HG03175 (cell line): Measurements from ENCODE around the gene EML6.

ENCODE experiments used
- ATAC-seq: cut with Tn5 transposase; IDR thresholded peaks from one replicate; pipeline ENCODE4 v1.9.1; 2021; ENCODE audit warnings: mild to moderate bottlenecking, moderate library complexity; ENCODE audit not compliant: unreplicated experiment

Gene EML6

GRCh38 chr2:54789878-54790277, 66.4 kb downstream of the EML6 start:
- no peak for ATAC-seq

DNA sequence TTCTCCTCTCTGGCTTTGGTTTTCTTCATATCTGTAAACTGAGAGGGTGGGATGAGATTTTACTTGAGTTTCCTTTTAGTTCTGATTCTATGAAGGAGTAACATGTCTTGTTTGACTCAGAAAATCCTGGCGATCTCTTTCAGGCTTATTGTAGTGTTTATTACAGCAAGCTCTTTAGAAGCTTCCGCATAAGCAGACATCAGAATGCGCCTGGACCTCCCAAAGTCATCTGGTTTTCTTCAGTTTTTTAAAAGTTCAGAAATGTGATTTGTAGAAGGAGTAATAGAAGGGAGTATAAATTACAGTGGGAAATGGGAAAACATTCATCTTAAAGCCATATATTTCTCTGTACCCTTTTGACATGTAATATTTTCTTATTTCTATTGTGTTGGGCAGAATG, 68.4 kb downstream of the EML6 start:
- ATAC-seq: no peak

- no peak for ATAC-seq
Observed at GRCh38 chr2:54797307-54797706, 73.8 kb downstream of the EML6 start.

GRCh38 chr2:54801352-54801751, 77.9 kb downstream of the EML6 start:
- ATAC-seq: no peak

GRCh38 chr2:54803783-54804751, 80.6 kb downstream of the EML6 start:
- no peak for ATAC-seq

- ATAC-seq: no peak
Observed at GRCh38 chr2:54805255-54805654, 81.8 kb downstream of the EML6 start.

DNA sequence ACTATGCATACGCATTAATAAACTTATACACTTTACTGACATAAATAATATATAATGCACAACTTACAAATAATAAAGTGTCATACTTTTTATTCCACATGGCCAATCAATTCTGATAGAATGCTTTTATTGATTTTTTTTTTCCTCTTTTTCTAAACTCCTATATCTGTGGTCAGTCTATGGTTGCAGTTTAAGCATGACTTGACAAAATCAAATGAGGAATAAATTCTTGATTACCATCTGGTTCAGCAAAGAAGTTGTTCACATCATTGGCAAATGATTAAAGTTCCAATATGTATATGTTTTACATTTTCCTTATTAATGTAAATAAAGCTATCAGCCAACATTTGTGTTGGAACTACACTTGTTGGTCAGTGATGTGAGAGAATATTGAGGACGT, 83.5 kb downstream of the EML6 start:
- ATAC-seq: no peak

DNA sequence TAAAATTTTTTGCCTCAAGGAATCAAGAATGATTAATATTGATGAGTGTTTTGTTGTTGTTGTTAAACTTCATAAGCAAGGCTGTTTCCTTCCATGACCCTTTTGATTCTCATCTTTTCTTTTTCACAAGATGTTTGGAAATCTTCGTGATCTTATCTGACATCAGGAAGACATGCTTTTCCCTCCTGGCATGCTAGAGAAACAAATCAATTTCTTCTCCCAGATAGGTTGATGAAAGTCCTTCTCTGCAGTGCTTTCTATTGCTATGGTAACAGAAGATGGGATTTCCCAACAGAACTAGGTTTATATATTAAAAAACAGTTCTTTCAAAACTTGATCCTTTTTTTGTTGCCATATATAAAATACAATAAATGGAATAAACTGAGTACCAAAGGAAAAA, 85.2 kb downstream of the EML6 start:
- ATAC-seq: no peak

GRCh38 chr2:54809819-54810218, 86.4 kb downstream of the EML6 start:
- ATAC-seq: no peak

- no peak for ATAC-seq
Observed at GRCh38 chr2:54810246-54810645, 86.8 kb downstream of the EML6 start.

DNA sequence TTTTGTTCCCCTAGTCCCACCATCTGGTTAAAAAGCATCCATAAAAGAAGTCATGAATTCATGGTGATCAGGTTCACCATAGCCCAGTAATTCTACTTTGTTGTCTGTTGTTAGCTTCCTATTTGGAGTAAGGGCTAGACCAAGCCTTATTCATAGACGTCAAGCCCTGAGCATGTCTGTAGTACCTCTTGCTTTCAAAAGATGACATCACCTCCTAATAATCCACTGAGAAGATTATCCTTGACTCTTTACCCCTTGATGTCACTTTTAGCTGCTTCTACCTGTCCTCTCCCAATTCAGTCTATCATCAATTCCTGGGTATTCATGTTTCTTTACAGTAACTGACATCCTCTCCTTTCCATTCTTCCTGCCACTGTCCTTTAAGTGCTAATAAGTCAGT, 90.1 kb downstream of the EML6 start:
- no peak for ATAC-seq

DNA sequence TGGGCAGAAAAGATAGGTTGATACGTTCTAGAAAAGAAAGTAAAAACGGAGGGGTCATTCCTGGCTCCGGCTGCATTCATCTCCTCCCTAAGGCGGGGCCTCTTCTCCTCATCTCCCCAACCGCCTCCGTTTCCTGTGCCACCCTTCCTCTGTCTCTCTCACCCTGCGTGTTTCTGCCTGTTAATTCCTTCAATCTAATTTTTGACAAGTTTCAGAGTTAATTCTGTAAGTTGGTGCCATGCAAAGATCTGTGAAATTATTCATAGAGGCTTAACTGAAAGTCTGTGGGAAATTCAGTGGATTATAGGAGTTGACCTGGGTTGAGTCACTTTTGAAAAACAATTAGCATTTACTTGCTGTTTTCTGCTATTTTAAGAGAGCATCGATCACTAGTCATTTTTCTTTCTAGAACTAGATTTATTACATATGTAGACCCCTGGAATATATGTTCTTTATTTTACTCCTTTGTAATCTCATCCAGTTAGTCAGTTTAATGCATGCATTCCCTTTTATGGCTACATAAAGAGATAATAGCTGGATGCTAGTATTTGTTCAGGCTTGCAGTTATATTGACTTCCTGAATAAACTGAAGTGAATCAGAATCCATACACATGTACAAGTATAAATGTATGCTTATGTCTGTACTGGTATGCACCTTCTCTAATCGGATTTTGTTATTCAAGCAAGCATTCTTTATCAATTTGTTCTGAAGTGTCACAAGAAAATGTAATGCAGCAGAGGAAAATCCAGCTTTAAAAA, 91.1 kb downstream of the EML6 start:
- ATAC-seq: no peak

GRCh38 chr2:54815148-54815539, 91.7 kb downstream of the EML6 start:
- no peak for ATAC-seq

GRCh38 chr2:54818226-54818625, 94.8 kb downstream of the EML6 start:
- ATAC-seq: no peak

DNA sequence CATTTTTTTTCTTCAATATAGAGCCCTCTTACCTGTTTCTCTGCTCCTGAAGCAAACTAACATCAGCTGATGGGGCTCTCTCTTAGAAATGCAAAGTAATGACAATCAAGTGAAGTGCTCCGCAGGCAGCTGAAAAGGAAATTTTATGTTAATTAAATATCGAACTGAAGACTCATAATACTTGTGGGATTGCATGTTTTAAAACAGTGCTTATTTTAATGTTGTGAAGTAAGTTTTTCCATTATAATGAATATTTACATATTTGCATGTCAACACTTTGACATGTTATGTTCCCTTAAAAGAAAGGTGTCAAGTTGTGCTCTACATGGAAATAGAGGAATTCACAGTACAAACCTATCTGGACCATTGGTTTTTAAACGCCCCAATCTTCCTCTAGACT, 97.1 kb downstream of the EML6 start:
- ATAC-seq: no peak

- no peak for ATAC-seq
Observed at GRCh38 chr2:54824567-54824966, 101.1 kb downstream of the EML6 start.

- no peak for ATAC-seq
Observed at GRCh38 chr2:54830546-54830945, 107.1 kb downstream of the EML6 start.

- ATAC-seq: no peak
Observed at GRCh38 chr2:54831480-54831879, 108.0 kb downstream of the EML6 start.

DNA sequence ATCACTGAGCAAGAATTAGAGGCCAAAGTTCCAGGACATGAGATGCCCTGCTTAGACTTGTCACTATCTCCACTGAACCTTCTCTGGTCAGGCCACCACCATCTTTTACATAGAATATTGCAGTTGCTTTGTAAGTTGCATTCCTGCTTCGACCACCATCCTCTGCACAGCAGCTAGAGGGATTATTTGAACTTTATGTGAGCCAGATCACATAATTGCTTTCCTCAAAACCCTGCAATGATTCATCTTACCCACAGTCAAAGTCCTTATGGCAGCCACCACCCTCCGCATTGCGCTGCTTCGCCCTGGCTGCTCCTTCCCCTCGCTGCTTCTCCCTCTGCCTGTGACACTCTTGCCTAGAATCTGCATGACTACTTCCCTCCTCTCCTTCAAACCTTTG, 111.3 kb downstream of the EML6 start:
- ATAC-seq: no peak

DNA sequence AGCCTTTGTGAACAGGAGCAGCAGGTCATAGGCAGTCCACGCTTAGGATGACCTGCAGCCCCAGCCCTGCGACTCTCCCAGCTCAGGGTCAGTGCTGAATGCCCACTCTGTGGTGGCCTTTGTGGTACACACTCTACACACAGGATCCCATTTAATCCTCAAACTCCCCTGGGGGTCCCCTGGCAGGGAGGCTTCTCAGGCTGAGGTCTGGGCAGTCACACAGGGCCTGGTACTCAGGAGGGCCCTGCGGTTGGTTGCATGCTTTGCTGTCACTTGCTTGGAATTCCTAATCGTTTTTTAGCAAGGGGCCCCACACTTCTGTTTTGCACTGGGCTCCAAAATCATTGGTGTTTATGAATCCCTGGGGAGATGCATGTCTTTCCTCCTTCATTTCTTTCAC, 113.0 kb downstream of the EML6 start:
- ATAC-seq: no peak

DNA sequence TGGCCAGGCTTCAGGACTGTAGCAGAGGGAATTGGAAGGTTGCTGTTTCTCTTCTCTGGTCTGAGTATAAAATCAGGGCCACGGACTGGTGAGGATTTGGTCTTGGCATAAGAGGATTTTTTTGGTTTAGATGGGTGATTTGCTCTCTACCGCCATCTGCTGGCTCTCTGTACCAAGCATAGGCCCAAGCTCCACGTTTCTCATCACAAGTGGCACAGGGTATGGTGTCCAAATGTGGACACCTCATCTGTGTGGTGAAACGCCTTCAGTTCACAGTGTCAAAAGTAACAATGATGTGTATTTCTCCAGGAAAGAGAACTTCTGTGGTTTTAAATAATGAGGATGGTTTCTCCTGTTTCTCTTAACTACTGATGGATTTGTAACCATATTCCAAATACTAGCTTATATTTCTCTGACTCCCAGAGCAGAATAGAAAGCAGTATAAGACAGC, 115.1 kb downstream of the EML6 start:
- ATAC-seq: peak; percentile 77
